Measurements from ENCODE around the gene TUBB4A.

DNA sequence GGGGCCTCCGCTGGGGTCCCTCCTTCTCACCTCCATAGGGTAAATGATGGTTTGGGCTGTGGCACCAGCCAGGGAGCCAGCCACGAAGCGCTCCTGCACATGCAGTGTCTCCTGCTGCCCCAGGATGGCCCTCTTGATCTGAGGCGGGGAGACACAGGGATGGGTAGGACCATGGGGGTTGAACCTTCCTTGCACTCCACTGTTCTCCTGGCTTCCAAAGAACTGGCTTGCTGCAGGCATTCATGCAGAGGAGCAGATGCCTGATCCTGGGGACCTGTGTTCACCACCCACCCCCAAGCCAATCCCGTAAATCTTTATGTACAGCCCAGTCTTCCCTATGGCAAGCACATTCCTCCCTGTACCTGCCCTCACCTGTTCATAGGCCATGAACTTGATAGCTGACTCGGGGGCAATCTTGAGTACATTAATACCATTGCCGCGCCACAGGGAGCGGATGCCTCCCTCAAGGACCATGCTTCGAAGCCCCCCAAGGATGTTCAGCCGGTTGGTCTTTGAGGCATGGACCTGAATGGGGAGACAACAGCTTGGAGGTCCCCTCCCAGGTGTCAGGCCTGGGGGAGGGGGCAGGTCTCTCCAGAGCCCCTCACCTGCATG is 48.1 kb downstream of the TUBB4A start:
- TF ChIP-seq, protein P1, sequence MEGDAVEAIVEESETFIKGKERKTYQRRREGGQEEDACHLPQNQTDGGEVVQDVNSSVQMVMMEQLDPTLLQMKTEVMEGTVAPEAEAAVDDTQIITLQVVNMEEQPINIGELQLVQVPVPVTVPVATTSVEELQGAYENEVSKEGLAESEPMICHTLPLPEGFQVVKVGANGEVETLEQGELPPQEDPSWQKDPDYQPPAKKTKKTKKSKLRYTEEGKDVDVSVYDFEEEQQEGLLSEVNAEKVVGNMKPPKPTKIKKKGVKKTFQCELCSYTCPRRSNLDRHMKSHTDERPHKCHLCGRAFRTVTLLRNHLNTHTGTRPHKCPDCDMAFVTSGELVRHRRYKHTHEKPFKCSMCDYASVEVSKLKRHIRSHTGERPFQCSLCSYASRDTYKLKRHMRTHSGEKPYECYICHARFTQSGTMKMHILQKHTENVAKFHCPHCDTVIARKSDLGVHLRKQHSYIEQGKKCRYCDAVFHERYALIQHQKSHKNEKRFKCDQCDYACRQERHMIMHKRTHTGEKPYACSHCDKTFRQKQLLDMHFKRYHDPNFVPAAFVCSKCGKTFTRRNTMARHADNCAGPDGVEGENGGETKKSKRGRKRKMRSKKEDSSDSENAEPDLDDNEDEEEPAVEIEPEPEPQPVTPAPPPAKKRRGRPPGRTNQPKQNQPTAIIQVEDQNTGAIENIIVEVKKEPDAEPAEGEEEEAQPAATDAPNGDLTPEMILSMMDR (IDR thresholded peaks at IDR 0.05; ENCODE audit: insufficient read depth, low read length, poor library complexity, severe bottlenecking): no peak
- no peak for TF ChIP-seq EZH2phosphoT487 (conservative IDR thresholded peaks at IDR 0.05; ENCODE audit: low read length)
